ENCODE results near the gene STK26. TPM values are rescaled to one million over a fixed set of nuclear protein-coding genes. Genes with fewer than 3 reads are reported as not detected.
"Not testable (repeated sequence)": the region's sequence is repeated elsewhere in the genome, so short reads cannot be mapped to it uniquely, and the experiment has no call there.

Gene STK26
- polyA plus RNA-seq, 3 donors from 2014 or later, result 94.0 to 114 (median 104) TPM

- Mint-ChIP-seq H3K4me1 (peaks cover 55 to 95% of the 10 kb centered on the region in 2 donors), H3K36me3 (no peaks in the 10 kb centered on the region), H3K27me3 (ENCODE audit: low read depth in 3 of 3) (peaks cover 0 to 8% (median 1%) of the 10 kb centered on the region in 3 donors), H3K9me3 (no peaks in the 10 kb centered on the region), H3K4me3 (no peak overlapping the region), H3K27ac (no peak overlapping the region)
- DNase-seq, result no peak
These were observed 22.4 kb downstream of the STK26 start for GRCh38 chrX:132045456-132045855.

- Mint-ChIP-seq H3K27me3 (ENCODE audit: low read depth in 3 of 3) (peaks cover 0 to 8% (median 1%) of the 10 kb centered on the region in 3 donors), H3K4me3 (no peak overlapping the region), H3K4me1 (peaks cover 45 to 94% of the 10 kb centered on the region in 2 donors), H3K36me3 (no peaks in the 10 kb centered on the region), H3K9me3 (no peaks in the 10 kb centered on the region), H3K27ac (peak overlapping the region in 1 of 6 donors; percentile 34)
- DNase-seq, result no peak
These were observed 23.4 kb downstream of the STK26 start for GRCh38 chrX:132046533-132046932.

GRCh38 chrX:132051778-132052177 is 28.7 kb downstream of the STK26 start:
- not testable (repeated sequence) for H3K36me3 Mint-ChIP-seq; H3K9me3 Mint-ChIP-seq; H3K27ac Mint-ChIP-seq; DNase-seq; H3K27me3 Mint-ChIP-seq (ENCODE audit: low read depth in 3 of 3)
- H3K4me1 Mint-ChIP-seq, result peaks cover 43 to 89% of the 10 kb centered on the region in 2 donors
- H3K4me3 Mint-ChIP-seq, result peak overlapping the region in 1 of 5 donors; percentile 7

GRCh38 chrX:132058050-132058449 is 34.9 kb downstream of the STK26 start:
- no peak overlapping the region for H3K4me3 Mint-ChIP-seq
- H3K36me3 Mint-ChIP-seq, result peaks cover 0 to 4% (median 0%) of the 10 kb centered on the region in 3 donors
- peaks cover 3 to 4% (median 4%) of the 10 kb centered on the region in 3 donors for H3K27me3 Mint-ChIP-seq (ENCODE audit: low read depth in 3 of 3)
- no peak for DNase-seq
- no peak overlapping the region for H3K27ac Mint-ChIP-seq
- no peaks in the 10 kb centered on the region for H3K9me3 Mint-ChIP-seq
- H3K4me1 Mint-ChIP-seq, result peaks cover 39 to 63% of the 10 kb centered on the region in 2 donors

- DNase-seq, result no peak
- Mint-ChIP-seq H3K27ac (peak overlapping the region in 2 of 6 donors; percentile 2 to 45), H3K4me3 (no peak overlapping the region), H3K9me3 (no peaks in the 10 kb centered on the region), H3K27me3 (ENCODE audit: low read depth in 3 of 3) (peaks cover 3 to 4% (median 4%) of the 10 kb centered on the region in 3 donors), H3K4me1 (peaks cover 35 to 56% of the 10 kb centered on the region in 2 donors), H3K36me3 (peaks cover 0 to 4% (median 0%) of the 10 kb centered on the region in 3 donors)
These were observed 35.9 kb downstream of the STK26 start for GRCh38 chrX:132058975-132059374.

GRCh38 chrX:132059973-132060540 is 37.0 kb downstream of the STK26 start:
- Mint-ChIP-seq H3K4me1 (peaks cover 38 to 55% of the 10 kb centered on the region in 2 donors), H3K27me3 (ENCODE audit: low read depth in 3 of 3) (peaks cover 3 to 4% (median 4%) of the 10 kb centered on the region in 3 donors), H3K27ac (peak overlapping the region in 5 of 6 donors; percentile 0 to 61 (median 2)), H3K36me3 (peaks cover 0 to 4% (median 0%) of the 10 kb centered on the region in 3 donors), H3K4me3 (peak overlapping the region in 1 of 5 donors; percentile 8), H3K9me3 (no peaks in the 10 kb centered on the region)
- no peak for DNase-seq

- DNase-seq, result no peak
- Mint-ChIP-seq H3K36me3 (no peaks in the 10 kb centered on the region), H3K4me3 (no peak overlapping the region), H3K4me1 (peaks cover 21 to 39% of the 10 kb centered on the region in 2 donors), H3K27ac (peak overlapping the region in 2 of 6 donors; percentile 1 to 40), H3K9me3 (no peaks in the 10 kb centered on the region), H3K27me3 (ENCODE audit: low read depth in 3 of 3) (peaks cover 0 to 7% (median 0%) of the 10 kb centered on the region in 3 donors)
These were observed 40.2 kb downstream of the STK26 start for GRCh38 chrX:132063334-132063733.

GRCh38 chrX:132063862-132064261 is 40.8 kb downstream of the STK26 start:
- H3K9me3 Mint-ChIP-seq, result no peaks in the 10 kb centered on the region
- no peaks in the 10 kb centered on the region for H3K36me3 Mint-ChIP-seq
- no peak overlapping the region for H3K4me3 Mint-ChIP-seq
- H3K4me1 Mint-ChIP-seq, result peaks cover 21 to 38% of the 10 kb centered on the region in 2 donors
- peak overlapping the region in 2 of 6 donors; percentile 27 to 30 for H3K27ac Mint-ChIP-seq
- peaks cover 0 to 7% (median 0%) of the 10 kb centered on the region in 3 donors for H3K27me3 Mint-ChIP-seq (ENCODE audit: low read depth in 3 of 3)
- DNase-seq, result no peak

- H3K9me3 Mint-ChIP-seq, result no peaks in the 10 kb centered on the region
- H3K27me3 Mint-ChIP-seq (ENCODE audit: low read depth in 3 of 3), result peaks cover 0 to 5% (median 0%) of the 10 kb centered on the region in 3 donors
- peaks cover 0 to 4% (median 3%) of the 10 kb centered on the region in 3 donors for H3K36me3 Mint-ChIP-seq
- H3K4me3 Mint-ChIP-seq, result no peak overlapping the region
- DNase-seq, result no peak
- peaks cover 6 to 13% of the 10 kb centered on the region in 2 donors for H3K4me1 Mint-ChIP-seq
- H3K27ac Mint-ChIP-seq, result peak overlapping the region in 1 of 6 donors; percentile 76
These were observed 45.3 kb downstream of the STK26 start for GRCh38 chrX:132068405-132068804.

GRCh38 chrX:132071254-132071653 is 48.2 kb downstream of the STK26 start:
- peak in 2 of 3 donors; percentile 12 to 17 for DNase-seq
- Mint-ChIP-seq H3K27me3 (ENCODE audit: low read depth in 3 of 3) (peaks cover 0 to 4% (median 0%) of the 10 kb centered on the region in 3 donors), H3K36me3 (peaks cover 2 to 6% (median 4%) of the 10 kb centered on the region in 3 donors), H3K27ac (no peak overlapping the region), H3K9me3 (no peaks in the 10 kb centered on the region), H3K4me3 (no peak overlapping the region), H3K4me1 (no peaks in the 10 kb centered on the region)

GRCh38 chrX:132077414-132077813 is 54.3 kb downstream of the STK26 start:
- Mint-ChIP-seq H3K4me1 (no peaks in the 10 kb centered on the region), H3K9me3 (no peaks in the 10 kb centered on the region), H3K4me3 (no peak overlapping the region), H3K27ac (peak overlapping the region in 2 of 6 donors; percentile 1 to 3), H3K36me3 (peaks cover 0 to 10% (median 6%) of the 10 kb centered on the region in 3 donors), H3K27me3 (ENCODE audit: low read depth in 3 of 3) (peaks cover 2 to 6% (median 4%) of the 10 kb centered on the region in 3 donors)
- no peak for DNase-seq

GRCh38 chrX:132077912-132078311 is 54.8 kb downstream of the STK26 start:
- Mint-ChIP-seq H3K27me3 (ENCODE audit: low read depth in 3 of 3) (peaks cover 2 to 8% (median 4%) of the 10 kb centered on the region in 3 donors), H3K36me3 (peaks cover 0 to 10% (median 6%) of the 10 kb centered on the region in 3 donors)

GRCh38 chrX:132085786-132086185 is 62.7 kb downstream of the STK26 start:
- no peak overlapping the region for H3K4me3 Mint-ChIP-seq
- H3K4me1 Mint-ChIP-seq, result peaks cover 7 to 8% of the 10 kb centered on the region in 2 donors
- H3K36me3 Mint-ChIP-seq, result no peaks in the 10 kb centered on the region
- DNase-seq, result no peak
- no peaks in the 10 kb centered on the region for H3K9me3 Mint-ChIP-seq
- H3K27me3 Mint-ChIP-seq (ENCODE audit: low read depth in 3 of 3), result peaks cover 4 to 11% (median 5%) of the 10 kb centered on the region in 3 donors
- H3K27ac Mint-ChIP-seq, result no peak overlapping the region

More at GRCh38 chrX:132077912-132078311, 54.8 kb downstream of the STK26 start:
- H3K4me3 Mint-ChIP-seq, result no peak overlapping the region
- H3K27ac Mint-ChIP-seq, result no peak overlapping the region
- H3K4me1 Mint-ChIP-seq, result no peaks in the 10 kb centered on the region
- no peaks in the 10 kb centered on the region for H3K9me3 Mint-ChIP-seq
- DNase-seq, result no peak

- Mint-ChIP-seq H3K27me3 (ENCODE audit: low read depth in 3 of 3) (peaks cover 3 to 11% (median 7%) of the 10 kb centered on the region in 3 donors), H3K27ac (no peak overlapping the region), H3K9me3 (no peaks in the 10 kb centered on the region), H3K4me3 (no peak overlapping the region), H3K4me1 (peaks cover 11 to 14% of the 10 kb centered on the region in 2 donors), H3K36me3 (no peaks in the 10 kb centered on the region)
- DNase-seq, result no peak
These were observed 63.6 kb downstream of the STK26 start for GRCh38 chrX:132086672-132087071.

Measured in immature natural killer cell (primary cell).